T1000 (cell line): ENCODE results near the gene NUP93.

ENCODE experiments used
- DNase-seq: peaks from one replicate; lab custom pipeline; 2025; ENCODE audit warnings: mixed read lengths; lab: John Stamatoyannopoulos, UW

Gene NUP93

GRCh38 chr16:56894331-56894917, 164.5 kb downstream of the NUP93 start:
- no peak for DNase-seq

- no peak for DNase-seq
These were observed 165.9 kb downstream of the NUP93 start for GRCh38 chr16:56895813-56896212.

DNA sequence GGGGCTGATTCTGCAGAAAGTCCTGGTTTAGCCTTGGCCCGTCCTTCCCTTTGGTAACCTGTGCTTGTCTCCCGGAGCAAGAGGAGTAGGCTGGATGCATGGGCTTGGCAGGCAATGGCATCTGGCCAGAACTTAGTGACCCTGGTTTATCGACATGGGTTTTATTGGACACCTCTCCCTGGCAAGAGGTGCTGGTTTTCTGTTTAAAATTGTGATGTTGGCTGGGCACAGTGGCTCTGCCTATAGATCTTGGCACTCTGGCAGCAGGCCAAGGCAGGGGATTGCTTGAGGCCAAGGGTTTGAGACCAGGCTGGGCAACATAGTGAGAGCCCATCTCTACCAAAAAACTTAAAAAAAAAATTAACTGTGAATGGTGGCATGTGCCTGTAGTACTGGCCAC, 166.3 kb downstream of the NUP93 start:
- DNase-seq: no peak

- no peak for DNase-seq
These were observed 167.3 kb downstream of the NUP93 start for GRCh38 chr16:56897026-56897799.

DNA sequence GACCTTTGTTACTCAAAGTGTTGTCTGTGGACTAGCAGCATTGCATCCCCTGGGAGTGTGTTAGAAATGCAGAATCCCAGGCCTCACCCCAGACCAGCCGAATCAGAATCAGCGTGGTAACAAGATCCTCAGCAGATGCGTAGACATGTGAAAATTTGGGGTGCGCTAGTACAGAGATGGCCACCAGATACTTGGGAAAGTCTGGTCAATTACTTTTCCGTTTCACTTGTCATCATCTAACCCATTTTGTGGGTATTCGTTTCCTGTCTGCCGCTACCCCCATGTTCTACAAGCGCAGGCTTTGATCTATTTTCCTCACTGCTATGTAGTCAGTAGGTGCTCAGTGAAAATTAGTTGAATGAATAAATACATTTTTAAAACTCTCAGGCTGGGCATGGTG, 168.9 kb downstream of the NUP93 start:
- DNase-seq: no peak
